Calu3 (cell line): ENCODE data around the gene ADGRF4. TPM values are rescaled to one million over a fixed set of nuclear protein-coding genes. Genes with fewer than 3 reads are reported as not detected.

ENCODE experiments used
- Bru-seq: library from RNA; stranded (reverse); fragments of 400-500 nt; gene quantifications from one replicate; lab custom pipeline; 2021; lab: Mats Ljungman, UMichigan
- BruChase-seq, 2 experiments: library from RNA; stranded (reverse); fragments of 400-500 nt; gene quantifications; one replicate each; lab custom pipeline; 2021; lab: Mats Ljungman, UMichigan
- BruUV-seq: library from RNA; stranded (reverse); fragments of 400-500 nt; replicated peaks from 2 replicates; lab custom pipeline; 2021; lab: Mats Ljungman, UMichigan
- CTCF ChIA-PET: fragments of 300-600 bp; sonication (Branson Sonifier 250); formaldehyde crosslinking; loops from one replicate; lab custom pipeline; 2022; ENCODE audit warnings: antibody characterized with exemption; lab: Charles Lee
- DNase-seq: peaks from one replicate; pipeline ENCODE4 v3.0.0; 2022
- H3K27ac Mint-ChIP-seq: one replicate; pipeline ENCODE4 v1.8.0; 2022; ENCODE audit warnings: mixed read lengths; ENCODE audit not compliant: unreplicated experiment
- H3K27me3 Mint-ChIP-seq: one replicate; pipeline ENCODE4 v1.8.0; 2022; ENCODE audit warnings: mixed read lengths; ENCODE audit not compliant: unreplicated experiment
- H3K36me3 Mint-ChIP-seq: one replicate; pipeline ENCODE4 v1.8.0; 2022; ENCODE audit warnings: mild to moderate bottlenecking, moderate library complexity, mixed read lengths; ENCODE audit not compliant: insufficient read depth, unreplicated experiment
- H3K4me1 Mint-ChIP-seq: one replicate; pipeline ENCODE4 v1.8.0; 2022; ENCODE audit warnings: mild to moderate bottlenecking, low read depth, mixed read lengths; ENCODE audit not compliant: unreplicated experiment
- H3K4me3 Mint-ChIP-seq: one replicate; pipeline ENCODE4 v1.8.0; 2022; ENCODE audit warnings: mild to moderate bottlenecking, low read depth, moderate library complexity, mixed read lengths; ENCODE audit not compliant: unreplicated experiment
- H3K9me3 Mint-ChIP-seq: one replicate; pipeline ENCODE4 v1.8.0; 2022; ENCODE audit warnings: low read depth, mixed read lengths; ENCODE audit not compliant: unreplicated experiment
- intact Hi-C: fragments of 100-400 bp; cut with micrococcal nuclease; formaldehyde crosslinking; loops from one replicate; pipeline ENCODE4 v1.10.0; 2022; ENCODE audit not compliant: unreplicated experiment
- long read RNA-seq: library from polyadenylated mRNA; stranded (forward); transcript quantifications from one replicate; pipeline ENCODE4 v2.0.0, GENCODE V29; 2022
- total RNA-seq: library from RNA; stranded (reverse); gene quantifications from 2 replicates; pipeline ENCODE4 v1.2.3, GENCODE V29; 2022
- TF ChIP-seq, protein P1 (sequence below): fragments of 200-600 bp; IDR thresholded peaks from one replicate; pipeline ENCODE4 v1.8.0; 2022; ENCODE audit warnings: antibody characterized with exemption; ENCODE audit not compliant: unreplicated experiment

ADGRF4 gene
- total RNA-seq (7.3 and 8.0 TPM in 2 replicates), Bru-seq, nascent RNA (percentile 64 among the genes with signal in this experiment), BruChase-seq, experiment 1, labeled RNA remaining after a 6-hour chase (percentile 59 among the genes with signal in this experiment), BruChase-seq, experiment 2, labeled RNA remaining after a 2-hour chase (percentile 67 among the genes with signal in this experiment)
- long read RNA-seq, partial matches to known transcripts, result 2 of 3 reads
- long read RNA-seq, other reads (novel, unspliced or antisense), result 1 of 3 reads

DNA sequence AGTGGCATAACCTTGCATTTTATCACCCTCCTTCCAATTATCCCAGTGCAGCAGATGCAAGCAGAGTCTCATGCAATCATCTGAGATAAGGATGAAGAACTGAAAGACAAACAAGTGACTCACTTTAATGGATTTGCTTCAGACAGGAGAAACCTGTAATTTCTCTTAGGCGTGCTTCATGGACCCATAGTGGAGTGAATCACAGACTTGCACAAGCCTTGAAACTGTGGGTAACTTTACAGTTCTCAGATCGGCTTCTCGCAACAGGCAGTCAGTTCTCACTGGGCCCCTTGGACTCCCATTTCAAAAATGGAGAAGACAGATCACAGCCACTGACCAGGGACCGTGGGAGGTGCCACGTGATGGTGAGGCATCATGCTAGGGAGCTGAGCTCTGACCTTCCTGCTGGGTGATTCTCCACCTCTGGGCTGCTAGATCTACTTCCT is at the start of gene ADGRF4:
Gene ADGRF4, plus strand, starts transcription at position 239 of the 446 bp plus-strand sequence. CDS start 8,666 bp downstream, outside the sequence.
- Mint-ChIP-seq H3K36me3 (peaks cover 11% of the 10 kb centered on the region), H3K4me1 (peaks cover 58% of the 10 kb centered on the region), H3K27ac (peak within 1 kb of the TSS; percentile 92), H3K4me3 (peak within 1 kb of the TSS; percentile 62), H3K9me3 (no peaks in the 10 kb centered on the region), H3K27me3 (no peaks in the 10 kb centered on the region)
- CTCF ChIA-PET, result no interaction called here
- no TSS peak for BruUV-seq
- DNase-seq, result peak; percentile 61
- intact Hi-C loops, result loop anchor here (2.0 kb wide), 1 partner anchor 64 kb away; no protein-coding TSS in a partner anchor
- TF ChIP-seq, protein P1, sequence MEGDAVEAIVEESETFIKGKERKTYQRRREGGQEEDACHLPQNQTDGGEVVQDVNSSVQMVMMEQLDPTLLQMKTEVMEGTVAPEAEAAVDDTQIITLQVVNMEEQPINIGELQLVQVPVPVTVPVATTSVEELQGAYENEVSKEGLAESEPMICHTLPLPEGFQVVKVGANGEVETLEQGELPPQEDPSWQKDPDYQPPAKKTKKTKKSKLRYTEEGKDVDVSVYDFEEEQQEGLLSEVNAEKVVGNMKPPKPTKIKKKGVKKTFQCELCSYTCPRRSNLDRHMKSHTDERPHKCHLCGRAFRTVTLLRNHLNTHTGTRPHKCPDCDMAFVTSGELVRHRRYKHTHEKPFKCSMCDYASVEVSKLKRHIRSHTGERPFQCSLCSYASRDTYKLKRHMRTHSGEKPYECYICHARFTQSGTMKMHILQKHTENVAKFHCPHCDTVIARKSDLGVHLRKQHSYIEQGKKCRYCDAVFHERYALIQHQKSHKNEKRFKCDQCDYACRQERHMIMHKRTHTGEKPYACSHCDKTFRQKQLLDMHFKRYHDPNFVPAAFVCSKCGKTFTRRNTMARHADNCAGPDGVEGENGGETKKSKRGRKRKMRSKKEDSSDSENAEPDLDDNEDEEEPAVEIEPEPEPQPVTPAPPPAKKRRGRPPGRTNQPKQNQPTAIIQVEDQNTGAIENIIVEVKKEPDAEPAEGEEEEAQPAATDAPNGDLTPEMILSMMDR, result no peak

GRCh38 chr6:47650553-47651432 is 47.6 kb upstream of the ADGRF4 start:
- intact Hi-C loops, result loop anchor here (5.0 kb wide), 1 partner anchor 52 kb away; no protein-coding TSS in a partner anchor
- Mint-ChIP-seq H3K4me1 (peaks cover 26% of the 10 kb centered on the region), H3K27ac (no peak overlapping the region), H3K9me3 (no peaks in the 10 kb centered on the region), H3K4me3 (no peak overlapping the region), H3K27me3 (no peaks in the 10 kb centered on the region), H3K36me3 (no peaks in the 10 kb centered on the region)
- no TSS peak for BruUV-seq
- DNase-seq, result no peak
- CTCF ChIA-PET, result interaction anchor here (1.8 kb wide), 1 partner anchor 78 kb away, joined by 5 read pairs; no protein-coding TSS in a partner anchor
- TF ChIP-seq, protein P1, result no peak

DNA sequence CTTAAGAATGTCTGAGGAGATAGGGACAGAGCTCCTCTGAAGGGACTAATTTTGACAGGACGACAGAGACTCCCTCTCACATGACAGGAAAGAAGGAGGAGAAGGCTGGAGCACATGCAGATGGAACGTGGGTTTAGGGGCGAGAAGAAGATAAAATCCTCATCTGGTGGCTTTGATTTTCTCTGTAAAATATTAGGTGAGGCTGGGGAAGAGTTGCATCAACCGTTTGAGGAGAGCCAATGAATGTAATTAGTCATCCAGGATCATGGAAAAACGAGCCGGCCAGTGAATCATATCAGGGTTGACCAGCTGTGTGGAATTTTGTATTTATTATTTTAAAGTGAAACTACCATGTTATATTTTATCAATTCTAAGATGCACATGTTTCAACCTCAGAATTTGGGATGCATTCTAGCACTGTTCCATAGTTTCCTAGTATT is 46.9 kb upstream of the ADGRF4 start:
- Mint-ChIP-seq H3K27ac (no peak overlapping the region), H3K9me3 (no peaks in the 10 kb centered on the region), H3K36me3 (no peaks in the 10 kb centered on the region), H3K4me3 (no peak overlapping the region), H3K4me1 (peaks cover 33% of the 10 kb centered on the region), H3K27me3 (no peaks in the 10 kb centered on the region)
- CTCF ChIA-PET, result interaction anchor here (0.9 to 1.8 kb wide), 2 partner anchors 77 to 129 kb away, joined by 5 read pairs; no protein-coding TSS in a partner anchor
- intact Hi-C loops, result loop anchor here (5.0 kb wide), 1 partner anchor 51 kb away; no protein-coding TSS in a partner anchor
- no peak for DNase-seq
- BruUV-seq, result no TSS peak
- TF ChIP-seq, protein P1, result no peak

GRCh38 chr6:47653706-47654105 is 44.7 kb upstream of the ADGRF4 start:
- CTCF ChIA-PET, result interaction anchor here (1.1 kb wide), 1 partner anchor 76 kb away, joined by 3 read pairs; no protein-coding TSS in a partner anchor
- H3K4me1 Mint-ChIP-seq, result peaks cover 27% of the 10 kb centered on the region
- intact Hi-C loops, result loop anchor here (5.0 kb wide), 1 partner anchor 49 kb away; no protein-coding TSS in a partner anchor
- H3K27ac Mint-ChIP-seq, result peak overlapping the region; percentile 9
- H3K4me3 Mint-ChIP-seq, result no peak overlapping the region
- peak; percentile 46 for DNase-seq
- H3K36me3 Mint-ChIP-seq, result no peaks in the 10 kb centered on the region
- TF ChIP-seq, protein P1, result no peak
- BruUV-seq, result no TSS peak
- H3K27me3 Mint-ChIP-seq, result no peaks in the 10 kb centered on the region
- no peaks in the 10 kb centered on the region for H3K9me3 Mint-ChIP-seq
